GM12878 (cell line): ENCODE results near the gene CDKN3. TPM values are rescaled to one million over a fixed set of nuclear protein-coding genes. Genes with fewer than 3 reads are reported as not detected.

Experiments
- BCL11A ChIP-seq: IDR thresholded peaks from 2 replicates; pipeline ENCODE4 v1.6.1; 2011; ENCODE audit warnings: low read depth, low read length
- CBX5 ChIP-seq: sonication (generic); IDR thresholded peaks from 2 replicates; pipeline ENCODE4 v1.6.1; 2016; ENCODE audit warnings: low read depth, moderate library complexity, mild to moderate bottlenecking, inconsistent platforms
- HDGF ChIP-seq: fragments of 450-650 bp; IDR thresholded peaks from 2 replicates; pipeline ENCODE4 v1.6.1; 2016; ENCODE audit warnings: antibody characterized with exemption
- JUNB ChIP-seq: IDR thresholded peaks from 2 replicates; pipeline ENCODE4 v1.6.1; 2016; ENCODE audit warnings: antibody characterized with exemption, mild to moderate bottlenecking
- KLF5 ChIP-seq: fragments of 450-650 bp; IDR thresholded peaks from 2 replicates; pipeline ENCODE4 v1.6.1; 2014; ENCODE audit warnings: mild to moderate bottlenecking; ENCODE audit not compliant: partially characterized antibody
- NBN ChIP-seq: fragments of 450-650 bp; IDR thresholded peaks from 2 replicates; pipeline ENCODE4 v1.6.1; 2016
- NFXL1 ChIP-seq: fragments of 450-650 bp; IDR thresholded peaks from 2 replicates; pipeline ENCODE4 v1.6.1; 2017; ENCODE audit warnings: antibody characterized with exemption, mild to moderate bottlenecking, borderline replicate concordance
- NFYB ChIP-seq: IDR thresholded peaks from 2 replicates; pipeline ENCODE4 v1.6.1; 2011; ENCODE audit warnings: low read depth, mild to moderate bottlenecking, low read length, improper control_type of control experiment, moderate library complexity; ENCODE audit not compliant: insufficient read depth
- NR2C1 ChIP-seq: fragments of 450-650 bp; IDR thresholded peaks from 2 replicates; pipeline ENCODE4 v1.6.1; 2017; ENCODE audit warnings: antibody characterized with exemption, mild to moderate bottlenecking, moderate library complexity
- PAX5 ChIP-seq: IDR thresholded peaks from 2 replicates; pipeline ENCODE4 v1.6.1; 2011; ENCODE audit warnings: low read depth, low read length, borderline replicate concordance
- POLR2AphosphoS5 ChIP-seq: IDR thresholded peaks from 2 replicates; pipeline ENCODE4 v1.6.1; 2011; ENCODE audit warnings: mild to moderate bottlenecking, low read length, inconsistent platforms
- POU2F2 ChIP-seq: IDR thresholded peaks from 3 replicates; pipeline ENCODE4 v1.6.1; 2011; ENCODE audit warnings: low read depth, mild to moderate bottlenecking, low read length, borderline replicate concordance
- RCOR1 ChIP-seq: conservative IDR thresholded peaks from 2 replicates; pipeline ENCODE4 v1.6.1; 2012; ENCODE audit warnings: low read depth, low read length, improper control_type of control experiment
- SMAD5 ChIP-seq: IDR thresholded peaks from 2 replicates; pipeline ENCODE4 v1.6.1; 2016; ENCODE audit warnings: antibody characterized with exemption, low read depth
- SUPT20H ChIP-seq: IDR thresholded peaks from 2 replicates; pipeline ENCODE4 v1.6.1; 2011; ENCODE audit warnings: low read depth, mild to moderate bottlenecking, low read length, moderate library complexity, borderline replicate concordance; ENCODE audit not compliant: control insufficient read depth
- TCF3 ChIP-seq: IDR thresholded peaks from 2 replicates; pipeline ENCODE4 v1.6.1; 2012; ENCODE audit warnings: low read depth, mild to moderate bottlenecking, low read length, borderline replicate concordance; ENCODE audit not compliant: insufficient read depth
- ZNF384 ChIP-seq: IDR thresholded peaks from 2 replicates; pipeline ENCODE4 v1.6.1; 2012; ENCODE audit warnings: low read depth, mild to moderate bottlenecking, low read length, improper control_type of control experiment, borderline replicate concordance
- ZSCAN29 ChIP-seq: fragments of 450-650 bp; IDR thresholded peaks from 2 replicates; pipeline ENCODE4 v1.6.1; 2017; ENCODE audit warnings: mild to moderate bottlenecking, moderate library complexity
- polyA plus RNA-seq, 11 experiments: library from polyadenylated mRNA; depleted of rRNA in 4 of 11; unstranded in 6 of 11; stranded (reverse) in 5 of 11; fragments of >200 nt; fragmentation: Nextera tagmentation in 4 of 11; fragmentation: Illumina TruSeq in 1 of 11; extraction: Ambion mirVana in 4 of 11; extraction: Trizol in 1 of 11; gene quantifications; 1 replicate in 1 of 11; 2 replicates in 10 of 11; pipeline versions ENCODE4 v1.2.1 to v1.2.3, GENCODE V29; 2011 to 2016; ENCODE audit warnings: inconsistent platforms in 2 of 11, missing spikeins in 2 of 11, low read depth in 1 of 11
- total RNA-seq, 4 experiments: library from RNA; depleted of rRNA in 3 of 4; stranded (reverse); fragments of >200 nt in 3 of 4; fragmentation: Illumina TruSeq in 1 of 4; extraction: Trizol in 1 of 4; gene quantifications; 2 replicates each; pipeline versions ENCODE4 v1.2.1 to v1.2.3, GENCODE V29; 2013 to 2021
- TF ChIP-seq, protein P1 (sequence below): fragments of 450-650 bp; IDR thresholded peaks from 2 replicates; pipeline ENCODE4 v1.6.1; 2017; ENCODE audit warnings: mild to moderate bottlenecking, moderate library complexity
- TF ChIP-seq, protein P2 (sequence below): fragments of 450-650 bp; conservative IDR thresholded peaks from 2 replicates; pipeline ENCODE4 v1.6.1; 2017; ENCODE audit warnings: mild to moderate bottlenecking, moderate library complexity
- TF ChIP-seq, protein P3 (sequence below): IDR thresholded peaks from 2 replicates; pipeline ENCODE4 v1.6.1; 2012; ENCODE audit warnings: low read depth, low read length, improper control_type of control experiment
- TF ChIP-seq, protein P4 (sequence below): fragments of 450-650 bp; IDR thresholded peaks from 2 replicates; pipeline ENCODE4 v1.6.1; 2014; ENCODE audit warnings: mild to moderate bottlenecking

The CDKN3 gene
- total and polyA plus RNA-seq, 10 of the 15 experiments (the other 5 are each of a cell fraction or from before 2014, with no cell fraction given): 54.9 to 197 (median 111) TPM

- TF ChIP-seq, protein P1, sequence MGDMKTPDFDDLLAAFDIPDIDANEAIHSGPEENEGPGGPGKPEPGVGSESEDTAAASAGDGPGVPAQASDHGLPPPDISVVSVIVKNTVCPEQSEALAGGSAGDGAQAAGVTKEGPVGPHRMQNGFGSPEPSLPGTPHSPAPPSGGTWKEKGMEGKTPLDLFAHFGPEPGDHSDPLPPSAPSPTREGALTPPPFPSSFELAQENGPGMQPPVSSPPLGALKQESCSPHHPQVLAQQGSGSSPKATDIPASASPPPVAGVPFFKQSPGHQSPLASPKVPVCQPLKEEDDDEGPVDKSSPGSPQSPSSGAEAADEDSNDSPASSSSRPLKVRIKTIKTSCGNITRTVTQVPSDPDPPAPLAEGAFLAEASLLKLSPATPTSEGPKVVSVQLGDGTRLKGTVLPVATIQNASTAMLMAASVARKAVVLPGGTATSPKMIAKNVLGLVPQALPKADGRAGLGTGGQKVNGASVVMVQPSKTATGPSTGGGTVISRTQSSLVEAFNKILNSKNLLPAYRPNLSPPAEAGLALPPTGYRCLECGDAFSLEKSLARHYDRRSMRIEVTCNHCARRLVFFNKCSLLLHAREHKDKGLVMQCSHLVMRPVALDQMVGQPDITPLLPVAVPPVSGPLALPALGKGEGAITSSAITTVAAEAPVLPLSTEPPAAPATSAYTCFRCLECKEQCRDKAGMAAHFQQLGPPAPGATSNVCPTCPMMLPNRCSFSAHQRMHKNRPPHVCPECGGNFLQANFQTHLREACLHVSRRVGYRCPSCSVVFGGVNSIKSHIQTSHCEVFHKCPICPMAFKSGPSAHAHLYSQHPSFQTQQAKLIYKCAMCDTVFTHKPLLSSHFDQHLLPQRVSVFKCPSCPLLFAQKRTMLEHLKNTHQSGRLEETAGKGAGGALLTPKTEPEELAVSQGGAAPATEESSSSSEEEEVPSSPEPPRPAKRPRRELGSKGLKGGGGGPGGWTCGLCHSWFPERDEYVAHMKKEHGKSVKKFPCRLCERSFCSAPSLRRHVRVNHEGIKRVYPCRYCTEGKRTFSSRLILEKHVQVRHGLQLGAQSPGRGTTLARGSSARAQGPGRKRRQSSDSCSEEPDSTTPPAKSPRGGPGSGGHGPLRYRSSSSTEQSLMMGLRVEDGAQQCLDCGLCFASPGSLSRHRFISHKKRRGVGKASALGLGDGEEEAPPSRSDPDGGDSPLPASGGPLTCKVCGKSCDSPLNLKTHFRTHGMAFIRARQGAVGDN: no peak
- TF ChIP-seq JUNB (no peak), NFYB (peak; percentile 98), SUPT20H (no peak), NBN (peak; percentile 45; the same call in 1 of the 2 replicates), POU2F2 (peak; percentile 76; the same call in 2 of the 3 replicates), KLF5 (no peak), ZNF384 (peak; percentile 59), NR2C1 (no peak), ZSCAN29 (no peak), RCOR1 (no peak), PAX5 (no peak), CBX5 (no peak), SMAD5 (peak; percentile 34; the same call in 1 of the 2 replicates), BCL11A (no peak), HDGF (peak; percentile 16; the same call in 1 of the 2 replicates), POLR2AphosphoS5 (peak; percentile 74), NFXL1 (no peak), TCF3 (peak; percentile 49; the same call in 1 of the 2 replicates)
- TF ChIP-seq, protein P2, sequence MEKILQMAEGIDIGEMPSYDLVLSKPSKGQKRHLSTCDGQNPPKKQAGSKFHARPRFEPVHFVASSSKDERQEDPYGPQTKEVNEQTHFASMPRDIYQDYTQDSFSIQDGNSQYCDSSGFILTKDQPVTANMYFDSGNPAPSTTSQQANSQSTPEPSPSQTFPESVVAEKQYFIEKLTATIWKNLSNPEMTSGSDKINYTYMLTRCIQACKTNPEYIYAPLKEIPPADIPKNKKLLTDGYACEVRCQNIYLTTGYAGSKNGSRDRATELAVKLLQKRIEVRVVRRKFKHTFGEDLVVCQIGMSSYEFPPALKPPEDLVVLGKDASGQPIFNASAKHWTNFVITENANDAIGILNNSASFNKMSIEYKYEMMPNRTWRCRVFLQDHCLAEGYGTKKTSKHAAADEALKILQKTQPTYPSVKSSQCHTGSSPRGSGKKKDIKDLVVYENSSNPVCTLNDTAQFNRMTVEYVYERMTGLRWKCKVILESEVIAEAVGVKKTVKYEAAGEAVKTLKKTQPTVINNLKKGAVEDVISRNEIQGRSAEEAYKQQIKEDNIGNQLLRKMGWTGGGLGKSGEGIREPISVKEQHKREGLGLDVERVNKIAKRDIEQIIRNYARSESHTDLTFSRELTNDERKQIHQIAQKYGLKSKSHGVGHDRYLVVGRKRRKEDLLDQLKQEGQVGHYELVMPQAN: peak; percentile 93
- TF ChIP-seq, protein P3, sequence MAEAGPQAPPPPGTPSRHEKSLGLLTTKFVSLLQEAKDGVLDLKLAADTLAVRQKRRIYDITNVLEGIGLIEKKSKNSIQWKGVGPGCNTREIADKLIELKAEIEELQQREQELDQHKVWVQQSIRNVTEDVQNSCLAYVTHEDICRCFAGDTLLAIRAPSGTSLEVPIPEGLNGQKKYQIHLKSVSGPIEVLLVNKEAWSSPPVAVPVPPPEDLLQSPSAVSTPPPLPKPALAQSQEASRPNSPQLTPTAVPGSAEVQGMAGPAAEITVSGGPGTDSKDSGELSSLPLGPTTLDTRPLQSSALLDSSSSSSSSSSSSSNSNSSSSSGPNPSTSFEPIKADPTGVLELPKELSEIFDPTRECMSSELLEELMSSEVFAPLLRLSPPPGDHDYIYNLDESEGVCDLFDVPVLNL: peak; percentile 96
- TF ChIP-seq, protein P4, sequence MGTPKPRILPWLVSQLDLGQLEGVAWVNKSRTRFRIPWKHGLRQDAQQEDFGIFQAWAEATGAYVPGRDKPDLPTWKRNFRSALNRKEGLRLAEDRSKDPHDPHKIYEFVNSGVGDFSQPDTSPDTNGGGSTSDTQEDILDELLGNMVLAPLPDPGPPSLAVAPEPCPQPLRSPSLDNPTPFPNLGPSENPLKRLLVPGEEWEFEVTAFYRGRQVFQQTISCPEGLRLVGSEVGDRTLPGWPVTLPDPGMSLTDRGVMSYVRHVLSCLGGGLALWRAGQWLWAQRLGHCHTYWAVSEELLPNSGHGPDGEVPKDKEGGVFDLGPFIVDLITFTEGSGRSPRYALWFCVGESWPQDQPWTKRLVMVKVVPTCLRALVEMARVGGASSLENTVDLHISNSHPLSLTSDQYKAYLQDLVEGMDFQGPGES: peak; percentile 88
Observed at GRCh38 chr14:54396493-54397335, at the start of gene CDKN3 (continued).
